Raji (cell line): ENCODE results near the gene FRMD4B.

Experiments used
- POLR2A ChIP-seq: IDR thresholded peaks from 2 replicates; pipeline ENCODE4 v1.6.1; 2011; ENCODE audit warnings: low read depth, low read length, control low read depth; ENCODE audit not compliant: insufficient read depth

The FRMD4B gene

DNA sequence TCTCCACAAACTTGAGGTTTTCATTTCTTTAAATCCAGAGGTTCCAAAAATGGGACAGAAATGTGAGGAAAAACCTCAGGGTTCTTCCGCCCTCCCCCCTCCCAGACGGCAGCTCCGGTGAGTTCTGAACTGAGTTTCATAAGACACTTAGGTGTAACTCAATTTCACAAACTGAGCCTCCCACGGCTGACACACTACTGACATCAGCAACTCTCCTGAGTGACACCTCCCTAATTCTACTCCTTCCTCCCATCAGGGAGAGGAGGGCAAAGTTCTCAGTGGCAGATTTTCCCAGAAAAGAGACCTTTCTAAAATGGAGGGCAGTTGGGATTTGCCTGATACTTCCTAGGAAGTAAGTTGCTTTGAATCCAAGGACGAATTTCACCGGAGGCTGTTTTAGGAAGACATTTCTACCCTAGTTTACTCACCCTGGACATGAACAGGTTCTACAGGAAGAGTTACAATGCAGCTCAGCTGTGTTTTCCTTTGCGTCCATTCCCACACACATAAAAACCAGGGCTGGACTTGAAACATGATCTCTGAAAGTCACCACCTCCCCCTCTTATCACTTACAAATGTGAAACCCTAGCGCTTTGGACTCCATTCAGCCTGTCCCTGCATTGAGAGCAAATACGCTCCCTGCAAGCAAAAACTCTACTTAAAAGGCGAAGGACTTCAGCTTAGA is 185.4 kb downstream of the FRMD4B start:
- TF ChIP-seq POLR2A, result no peak

DNA sequence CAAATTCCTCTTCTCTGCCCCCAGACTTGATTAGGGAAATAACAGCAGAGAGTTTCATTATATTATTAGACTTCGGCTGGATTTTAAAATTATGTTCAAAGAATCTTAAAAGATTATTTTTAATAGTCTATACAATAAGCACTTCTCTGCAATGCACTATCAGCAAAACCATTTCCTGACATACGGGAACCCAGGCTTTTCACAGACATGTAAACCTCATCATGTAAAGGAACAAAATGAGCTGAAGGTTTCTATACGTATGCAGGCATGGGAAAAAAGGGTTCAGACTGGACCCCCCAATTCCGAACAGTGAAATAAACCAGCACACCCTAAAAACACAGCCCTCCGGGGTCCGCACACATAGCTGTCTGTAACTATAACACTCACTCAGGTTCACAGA is 185.9 kb downstream of the FRMD4B start:
- TF ChIP-seq POLR2A, result no peak

DNA sequence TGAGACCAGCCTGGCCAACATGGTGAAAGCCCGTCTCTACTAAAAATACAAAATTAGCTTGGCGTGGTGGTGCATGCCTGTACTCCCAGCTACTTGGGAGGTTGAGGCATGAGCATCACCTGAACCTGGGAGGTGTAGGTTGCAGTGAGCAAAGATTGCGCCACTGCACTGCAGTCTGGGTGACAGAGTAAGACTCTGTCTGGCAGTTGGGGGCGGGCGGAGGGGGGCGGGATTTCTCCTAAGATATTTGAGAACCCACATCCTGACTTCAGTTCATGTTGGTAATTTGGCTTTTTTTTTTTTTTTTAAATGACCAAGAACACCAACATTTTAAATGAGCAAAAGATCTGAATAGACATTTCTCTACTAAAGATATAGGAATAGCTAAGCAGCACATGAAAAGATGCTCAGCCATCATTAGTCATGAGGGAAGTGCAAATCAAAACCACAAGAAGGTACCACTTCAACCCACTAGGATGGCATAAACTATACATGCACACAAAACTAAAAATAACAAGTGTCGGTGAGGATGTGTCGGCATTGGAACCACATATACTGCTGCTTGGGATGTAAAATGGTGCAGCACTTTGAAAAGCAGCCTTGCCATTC is 187.9 kb downstream of the FRMD4B start:
- TF ChIP-seq POLR2A, result no peak

DNA sequence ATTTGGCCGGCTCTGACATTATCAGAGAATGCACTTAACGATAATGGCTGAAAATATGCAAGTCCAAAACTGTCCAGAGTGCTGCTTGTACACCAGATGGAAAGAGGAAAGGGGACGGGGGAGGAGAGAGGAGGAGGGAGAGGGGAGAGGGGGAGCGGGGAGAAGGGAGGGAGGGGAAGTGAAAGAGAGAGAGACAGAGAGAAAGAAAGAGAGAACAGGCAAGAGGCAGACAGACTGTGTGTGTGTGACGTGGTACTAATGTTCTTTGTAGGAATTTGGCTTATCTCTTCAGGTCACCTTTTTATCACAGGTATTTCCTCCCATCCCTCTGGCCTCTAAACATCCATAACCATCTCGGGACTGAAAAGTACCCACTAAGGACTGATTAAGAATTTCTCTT is 188.4 kb downstream of the FRMD4B start:
- TF ChIP-seq POLR2A, result no peak

DNA sequence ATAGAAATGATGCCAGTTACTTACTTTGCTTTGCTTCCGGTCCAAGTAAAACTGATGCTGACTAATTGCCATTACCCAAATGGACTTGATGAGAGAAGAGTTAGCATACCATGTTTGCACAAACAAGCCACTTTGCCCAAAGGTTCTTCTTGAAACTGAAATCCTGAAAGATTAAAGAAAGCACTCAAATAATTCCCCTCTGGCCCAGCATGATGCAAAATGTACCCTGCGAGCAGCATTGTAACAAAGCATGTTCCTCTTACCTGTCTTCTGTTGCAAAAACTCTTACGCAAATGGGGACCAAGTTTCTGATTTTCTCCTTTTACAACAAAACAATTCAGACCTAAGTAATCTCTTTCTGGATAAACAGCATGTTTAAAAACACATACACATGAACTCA is 189.0 kb downstream of the FRMD4B start:
- no peak for TF ChIP-seq POLR2A

DNA sequence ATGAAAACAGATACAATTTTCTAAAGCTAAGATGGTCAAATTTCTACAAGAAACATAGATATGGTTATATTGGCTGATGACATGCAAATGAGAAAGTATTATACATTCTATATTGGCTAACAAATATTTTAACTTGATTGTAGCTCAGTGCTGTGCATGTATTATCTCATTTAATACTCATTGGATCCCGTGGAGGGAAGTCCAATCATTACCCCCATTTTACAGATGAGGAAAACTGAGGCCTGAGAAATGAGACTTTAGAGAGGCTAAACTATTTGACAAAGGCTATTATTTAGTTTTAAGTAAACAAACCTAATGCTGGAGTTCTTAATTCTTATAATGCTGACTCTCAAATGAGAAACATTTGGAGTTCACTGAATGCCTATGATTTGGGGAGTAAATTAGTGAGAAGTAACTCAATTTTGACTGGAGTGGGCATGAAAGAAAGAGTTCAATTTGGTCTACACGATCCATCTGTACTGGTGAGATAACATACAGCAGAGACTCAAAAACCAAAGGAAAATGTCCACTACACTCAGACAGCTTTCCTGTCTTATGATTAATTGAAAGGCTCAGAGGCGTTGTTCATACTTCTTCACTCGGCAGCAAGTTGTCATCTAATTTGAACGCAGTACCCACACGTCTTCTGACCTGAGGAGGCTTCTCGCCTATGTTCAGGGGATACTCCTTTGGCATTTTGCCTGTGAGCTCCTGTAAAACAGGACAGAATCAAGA is 191.3 kb downstream of the FRMD4B start:
- no peak for TF ChIP-seq POLR2A

DNA sequence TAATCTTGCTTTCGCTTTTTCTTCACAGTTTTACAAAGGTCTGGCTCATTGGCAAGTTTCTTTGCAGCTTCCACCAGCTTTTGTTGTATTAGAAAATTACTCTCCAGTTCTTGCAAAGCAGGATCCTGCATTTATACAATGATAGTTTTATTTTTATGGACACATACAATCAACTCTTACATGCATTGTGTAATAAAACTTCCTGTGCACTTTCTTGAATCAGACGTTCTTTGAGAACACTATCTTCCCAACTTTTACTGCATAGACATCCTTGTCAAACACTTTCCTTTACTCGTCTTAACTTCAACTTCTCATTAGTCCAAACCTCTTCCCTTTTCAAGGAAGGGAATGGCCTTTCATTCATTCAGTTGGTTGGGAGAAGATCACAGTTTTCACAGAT is 192.1 kb downstream of the FRMD4B start:
- no peak for TF ChIP-seq POLR2A

DNA sequence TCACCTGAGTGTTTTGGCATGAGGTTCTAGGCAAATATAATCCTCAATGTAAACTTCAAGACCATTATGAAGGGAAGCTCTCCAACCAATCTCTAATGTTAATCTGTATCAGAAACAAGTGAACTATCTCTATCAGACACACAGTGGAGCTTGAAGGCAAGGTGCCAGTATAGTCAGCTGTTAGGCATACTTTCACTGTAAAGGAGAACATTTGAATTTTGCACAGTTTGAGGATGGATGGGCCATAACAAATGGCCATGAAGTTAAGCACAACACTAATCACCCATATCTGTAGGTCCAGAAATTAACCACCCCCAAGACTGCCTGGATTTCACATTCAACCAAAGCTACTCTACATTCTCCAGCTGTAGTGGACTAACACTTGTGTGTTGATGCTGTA is 194.4 kb downstream of the FRMD4B start:
- no peak for TF ChIP-seq POLR2A

DNA sequence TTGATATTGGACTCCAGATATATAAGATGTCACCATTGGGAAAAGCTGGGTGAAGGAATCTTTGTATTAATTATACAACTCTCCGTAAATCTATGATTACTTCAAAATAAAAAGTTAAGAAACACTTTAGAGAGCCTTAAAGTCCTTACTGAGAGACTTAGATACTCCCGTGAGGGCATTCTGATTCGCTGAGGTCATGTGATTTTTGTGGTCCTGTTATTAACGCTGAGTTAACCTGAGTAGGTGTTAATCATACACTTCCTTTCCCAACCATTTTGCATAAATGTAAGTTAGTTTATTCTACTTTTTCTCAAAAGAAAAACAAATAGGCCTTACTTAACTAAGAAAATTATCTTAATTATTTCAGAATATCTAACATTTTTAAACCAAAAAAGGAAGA is 196.4 kb downstream of the FRMD4B start:
- TF ChIP-seq POLR2A, result no peak

DNA sequence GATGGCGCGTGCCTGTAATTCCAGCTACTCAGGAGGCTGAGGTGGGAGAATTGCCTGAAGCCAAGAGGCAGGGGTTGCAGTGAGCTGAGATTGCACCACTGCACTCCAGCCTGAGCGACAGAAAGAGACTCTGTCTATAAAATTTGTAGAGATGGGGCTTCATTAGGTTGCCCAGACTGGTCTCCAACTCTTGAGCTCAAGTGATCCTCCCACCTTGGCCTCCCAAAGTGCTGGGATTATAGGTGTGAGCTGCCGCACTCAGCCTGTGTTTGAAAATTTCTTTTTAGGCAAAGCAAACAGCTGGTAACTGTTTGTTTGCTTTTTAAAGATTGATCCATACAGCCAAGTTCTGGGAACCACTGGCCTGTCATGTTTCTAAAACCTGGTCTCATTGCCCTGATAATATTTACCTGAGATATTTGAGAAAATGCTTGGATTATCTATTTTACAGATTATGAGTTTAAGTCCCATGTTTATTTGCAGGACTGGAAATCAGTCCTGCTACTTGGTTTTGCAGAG is 199.3 kb downstream of the FRMD4B start:
- TF ChIP-seq POLR2A, result no peak

DNA sequence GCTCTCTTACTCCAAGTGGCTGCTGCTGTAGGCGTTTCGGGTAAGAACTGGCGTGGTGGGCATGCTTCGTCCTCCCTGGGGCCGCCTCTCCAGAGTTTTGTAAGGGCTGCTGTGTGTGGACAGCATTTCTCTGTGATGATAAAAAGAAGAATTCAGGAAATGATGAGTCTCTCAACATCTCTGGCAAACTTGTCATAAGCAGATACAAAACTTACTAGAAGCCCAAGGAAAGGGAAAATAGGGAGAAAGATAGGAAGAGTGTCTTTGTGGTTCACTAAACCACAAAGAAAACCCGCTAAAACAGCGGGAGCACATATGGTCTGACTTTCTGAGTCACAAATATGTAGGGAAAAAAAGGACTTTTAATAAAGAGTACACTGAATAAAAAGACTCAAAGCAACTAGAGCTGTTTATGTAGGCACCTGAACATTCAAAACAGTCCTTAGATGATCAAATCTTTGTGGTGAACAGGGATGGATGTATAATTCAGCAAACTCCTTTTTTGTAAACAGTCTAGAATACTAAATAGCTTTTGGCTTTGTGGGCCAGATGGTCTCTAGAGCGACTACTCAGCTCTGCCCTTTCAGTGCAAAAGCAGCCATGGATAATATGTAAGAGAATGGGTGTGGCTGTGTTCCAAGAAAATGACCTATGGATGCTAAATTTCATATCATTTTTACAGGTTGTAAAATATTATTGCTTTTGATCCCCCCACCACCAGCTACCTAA is 203.1 kb downstream of the FRMD4B start:
- TF ChIP-seq POLR2A, result no peak

DNA sequence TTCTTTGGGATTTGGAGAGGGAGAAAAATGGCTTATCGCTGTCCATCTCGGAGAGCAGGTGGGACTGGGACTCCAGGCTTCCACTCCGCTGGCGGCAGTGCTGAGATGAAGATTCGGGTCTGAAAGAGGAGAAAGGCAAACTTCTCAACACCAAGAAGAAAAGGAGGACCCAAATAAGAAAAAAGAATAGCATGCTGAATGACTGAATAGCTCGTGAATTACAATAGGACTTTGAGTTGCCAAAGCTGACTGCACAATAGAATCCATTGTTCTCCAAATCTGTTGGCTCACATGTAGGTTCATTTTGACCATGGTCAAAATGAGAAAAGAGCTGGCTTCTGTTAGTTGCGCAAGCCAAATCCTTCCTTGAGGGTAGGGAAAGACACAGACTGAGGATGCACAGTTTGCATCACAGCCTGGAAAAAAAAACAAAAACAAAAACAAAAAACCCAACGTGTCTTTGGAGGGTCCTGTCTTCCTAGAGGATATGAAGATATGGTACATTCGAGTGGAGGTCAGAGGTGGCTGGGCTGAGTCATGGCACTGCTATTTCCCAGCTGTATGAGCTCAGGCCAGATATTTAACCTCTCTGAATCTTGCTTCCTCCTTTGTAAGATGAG is 204.2 kb downstream of the FRMD4B start:
- no peak for TF ChIP-seq POLR2A

DNA sequence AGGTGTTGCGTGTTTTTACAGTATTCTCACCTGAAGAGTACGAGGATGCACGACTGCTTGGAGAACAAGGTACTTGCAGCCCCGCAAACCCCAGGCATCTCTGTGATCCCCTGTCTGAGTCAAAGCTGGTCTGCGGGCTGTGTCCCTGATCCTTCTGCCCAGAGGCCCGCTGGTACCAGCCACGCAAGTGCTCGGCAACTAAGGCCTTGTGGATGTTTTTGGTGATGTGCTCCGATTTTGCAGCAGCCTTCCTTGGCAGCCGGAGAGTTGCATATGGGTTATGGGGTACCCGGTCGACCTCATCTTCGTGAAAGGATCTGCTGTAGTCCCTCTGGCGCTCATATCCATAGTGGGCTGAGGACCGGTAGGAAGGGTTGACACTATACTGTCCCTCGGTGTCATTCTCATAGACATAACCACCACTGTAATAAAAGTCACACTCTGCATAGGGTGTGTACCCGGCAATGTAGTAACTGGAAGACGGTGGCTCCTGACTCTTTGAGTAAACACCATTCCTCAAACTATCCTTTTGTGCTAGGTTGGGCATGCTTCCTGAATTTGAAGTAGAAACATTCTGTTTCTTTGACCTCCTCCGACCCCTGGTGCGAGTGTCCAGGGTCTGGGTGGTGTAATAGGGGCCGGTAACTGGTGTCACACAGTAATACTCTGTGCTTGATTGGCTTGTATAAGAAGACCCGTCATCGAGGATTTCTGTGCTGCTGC is 204.9 kb downstream of the FRMD4B start:
- no peak for TF ChIP-seq POLR2A

DNA sequence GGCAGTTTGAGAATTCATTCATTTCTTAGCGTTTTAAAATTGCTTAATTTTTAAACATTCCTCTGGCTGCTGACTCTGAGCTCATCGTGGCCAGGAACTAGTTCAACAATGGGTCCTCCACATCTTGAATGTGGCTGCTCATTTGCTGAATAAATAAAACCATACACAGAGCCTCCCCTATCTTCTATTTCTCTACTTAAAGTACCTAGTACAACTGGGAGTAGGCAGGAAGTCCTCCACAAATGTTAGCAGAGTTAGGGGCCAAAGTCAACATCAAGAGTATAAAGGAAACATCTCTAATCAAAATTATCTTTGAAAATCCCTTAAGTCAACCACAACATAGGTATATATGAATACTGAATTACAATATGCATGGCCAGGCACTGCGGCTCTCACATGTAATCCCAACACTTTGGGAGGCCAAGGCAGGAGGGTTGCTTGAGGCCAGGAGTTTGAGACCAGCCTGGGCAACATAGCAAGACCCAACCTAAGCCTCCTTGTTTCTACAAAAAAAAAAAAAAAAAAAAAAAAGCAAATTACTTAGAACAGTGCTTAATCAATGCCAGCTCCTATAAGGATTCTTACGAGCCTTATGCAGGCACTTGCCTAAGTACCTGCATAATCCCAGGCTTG is 206.0 kb downstream of the FRMD4B start:
- no peak for TF ChIP-seq POLR2A
